ENCODE data around the gene GPATCH2L. TPM values are rescaled to one million over a fixed set of nuclear protein-coding genes. Genes with fewer than 3 reads are reported as not detected.

Gene GPATCH2L
- total RNA-seq, 2 donors from 2014 or later, result 80.1 to 80.9 TPM

GRCh38 chr14:76193696-76194095 is 42.0 kb downstream of the GPATCH2L start:
- Mint-ChIP-seq H3K4me3 (no peak overlapping the region), H3K27me3 (ENCODE audit: low read depth) (no peaks in the 10 kb centered on the region), H3K4me1 (ENCODE audit: low read depth) (peaks cover 3% of the 10 kb centered on the region), H3K9me3 (no peaks in the 10 kb centered on the region), H3K27ac (no peak overlapping the region), H3K36me3 (ENCODE audit: insufficient read depth in 2 of 2) (peaks cover 4 to 21% of the 10 kb centered on the region in 2 donors)
- DNase-seq (no peak), ATAC-seq (replicated peaks in 1 of 2) (peak in 1 of 2 donors; percentile 28)

GRCh38 chr14:76194327-76194726 is 42.6 kb downstream of the GPATCH2L start:
- DNase-seq (no peak), ATAC-seq (replicated peaks in 1 of 2) (no peak)
- Mint-ChIP-seq H3K4me3 (no peak overlapping the region), H3K4me1 (ENCODE audit: low read depth) (no peaks in the 10 kb centered on the region), H3K36me3 (ENCODE audit: insufficient read depth in 2 of 2) (peaks cover 4 to 17% of the 10 kb centered on the region in 2 donors), H3K9me3 (no peaks in the 10 kb centered on the region), H3K27me3 (ENCODE audit: low read depth) (no peaks in the 10 kb centered on the region), H3K27ac (no peak overlapping the region)

- ATAC-seq (replicated peaks in 1 of 2), result no peak
Measured at GRCh38 chr14:76195003-76195402, 43.3 kb downstream of the GPATCH2L start.

GRCh38 chr14:76196980-76197695 is 45.4 kb downstream of the GPATCH2L start:
- H3K4me1 Mint-ChIP-seq (ENCODE audit: low read depth), result peaks cover 15% of the 10 kb centered on the region
- no peaks in the 10 kb centered on the region for H3K9me3 Mint-ChIP-seq
- H3K36me3 Mint-ChIP-seq (ENCODE audit: insufficient read depth in 2 of 2), result peaks cover 4 to 18% of the 10 kb centered on the region in 2 donors
- no peaks in the 10 kb centered on the region for H3K27me3 Mint-ChIP-seq (ENCODE audit: low read depth)
- H3K27ac Mint-ChIP-seq, result no peak overlapping the region
- DNase-seq (no peak), ATAC-seq (replicated peaks in 1 of 2) (no peak)
- H3K4me3 Mint-ChIP-seq, result no peak overlapping the region

More at GRCh38 chr14:76195003-76195402, 43.3 kb downstream of the GPATCH2L start:
- Mint-ChIP-seq H3K27ac (no peak overlapping the region), H3K27me3 (ENCODE audit: low read depth) (no peaks in the 10 kb centered on the region), H3K36me3 (ENCODE audit: insufficient read depth in 2 of 2) (peaks cover 4 to 17% of the 10 kb centered on the region in 2 donors), H3K4me1 (ENCODE audit: low read depth) (peaks cover 3% of the 10 kb centered on the region), H3K9me3 (no peaks in the 10 kb centered on the region), H3K4me3 (no peak overlapping the region)
- no peak for DNase-seq

- H3K27ac Mint-ChIP-seq, result no peak overlapping the region
- H3K27me3 Mint-ChIP-seq (ENCODE audit: low read depth), result no peaks in the 10 kb centered on the region
- no peak for DNase-seq
- peaks cover 5 to 19% of the 10 kb centered on the region in 2 donors for H3K36me3 Mint-ChIP-seq (ENCODE audit: insufficient read depth in 2 of 2)
- H3K4me3 Mint-ChIP-seq, result no peak overlapping the region
- peaks cover 23% of the 10 kb centered on the region for H3K4me1 Mint-ChIP-seq (ENCODE audit: low read depth)
- H3K9me3 Mint-ChIP-seq, result no peaks in the 10 kb centered on the region
- peak; percentile 50 to 60 for ATAC-seq (replicated peaks in 1 of 2)
Measured at GRCh38 chr14:76201162-76201561, 49.4 kb downstream of the GPATCH2L start.

GRCh38 chr14:76203086-76204001 is 51.6 kb downstream of the GPATCH2L start:
- no peak overlapping the region for H3K4me3 Mint-ChIP-seq
- ATAC-seq (replicated peaks in 1 of 2) (peak; percentile 44), DNase-seq (no peak)
- peaks cover 2 to 16% of the 10 kb centered on the region in 2 donors for H3K36me3 Mint-ChIP-seq (ENCODE audit: insufficient read depth in 2 of 2)
- no peaks in the 10 kb centered on the region for H3K27me3 Mint-ChIP-seq (ENCODE audit: low read depth)
- H3K9me3 Mint-ChIP-seq, result no peaks in the 10 kb centered on the region
- peaks cover 23% of the 10 kb centered on the region for H3K4me1 Mint-ChIP-seq (ENCODE audit: low read depth)
- H3K27ac Mint-ChIP-seq, result no peak overlapping the region

GRCh38 chr14:76204461-76205230 is 52.9 kb downstream of the GPATCH2L start:
- DNase-seq (no peak), ATAC-seq (replicated peaks in 1 of 2) (no peak)
- Mint-ChIP-seq H3K4me3 (no peak overlapping the region), H3K36me3 (ENCODE audit: insufficient read depth in 2 of 2) (peaks cover 2 to 16% of the 10 kb centered on the region in 2 donors), H3K4me1 (ENCODE audit: low read depth) (peaks cover 23% of the 10 kb centered on the region), H3K9me3 (no peaks in the 10 kb centered on the region), H3K27me3 (ENCODE audit: low read depth) (no peaks in the 10 kb centered on the region), H3K27ac (no peak overlapping the region)

- Mint-ChIP-seq H3K27ac (no peak overlapping the region), H3K4me1 (ENCODE audit: low read depth) (peaks cover 12% of the 10 kb centered on the region), H3K9me3 (no peaks in the 10 kb centered on the region), H3K36me3 (ENCODE audit: insufficient read depth in 2 of 2) (peaks cover 2 to 16% of the 10 kb centered on the region in 2 donors), H3K27me3 (ENCODE audit: low read depth) (no peaks in the 10 kb centered on the region), H3K4me3 (no peak overlapping the region)
- ATAC-seq (replicated peaks in 1 of 2) (no peak), DNase-seq (no peak)
Measured at GRCh38 chr14:76205708-76206107, 54.0 kb downstream of the GPATCH2L start.

GRCh38 chr14:76208340-76208739 is 56.6 kb downstream of the GPATCH2L start:
- no peak for ATAC-seq (replicated peaks in 1 of 2)
- H3K4me3 Mint-ChIP-seq, result no peak overlapping the region
- H3K27ac Mint-ChIP-seq, result no peak overlapping the region
- DNase-seq, result no peak
- H3K36me3 Mint-ChIP-seq (ENCODE audit: insufficient read depth in 2 of 2), result peaks cover 3 to 8% of the 10 kb centered on the region in 2 donors
- peaks cover 2% of the 10 kb centered on the region for H3K4me1 Mint-ChIP-seq (ENCODE audit: low read depth)
- no peaks in the 10 kb centered on the region for H3K27me3 Mint-ChIP-seq (ENCODE audit: low read depth)
- H3K9me3 Mint-ChIP-seq, result peaks cover 0 to 2% of the 10 kb centered on the region in 2 donors

- no peak for ATAC-seq (replicated peaks in 1 of 2)
- Mint-ChIP-seq H3K9me3 (peaks cover 0 to 2% of the 10 kb centered on the region in 2 donors), H3K4me3 (no peak overlapping the region), H3K36me3 (ENCODE audit: insufficient read depth in 2 of 2) (peaks cover 0 to 3% of the 10 kb centered on the region in 2 donors), H3K27me3 (ENCODE audit: low read depth) (no peaks in the 10 kb centered on the region), H3K4me1 (ENCODE audit: low read depth) (no peaks in the 10 kb centered on the region), H3K27ac (no peak overlapping the region)
- no peak for DNase-seq
Measured at GRCh38 chr14:76212242-76212641, 60.5 kb downstream of the GPATCH2L start.

- Mint-ChIP-seq H3K4me1 (ENCODE audit: low read depth) (no peaks in the 10 kb centered on the region), H3K36me3 (ENCODE audit: insufficient read depth in 2 of 2) (peaks cover 0 to 2% of the 10 kb centered on the region in 2 donors), H3K27me3 (ENCODE audit: low read depth) (no peaks in the 10 kb centered on the region), H3K9me3 (peaks cover 0 to 2% of the 10 kb centered on the region in 2 donors), H3K27ac (no peak overlapping the region), H3K4me3 (no peak overlapping the region)
- ATAC-seq (replicated peaks in 1 of 2), result no peak
- DNase-seq, result no peak
Measured at GRCh38 chr14:76217179-76217578, 65.5 kb downstream of the GPATCH2L start.

GRCh38 chr14:76218662-76219061 is 66.9 kb downstream of the GPATCH2L start:
- no peak overlapping the region for H3K27ac Mint-ChIP-seq
- H3K4me3 Mint-ChIP-seq, result no peak overlapping the region
- no peaks in the 10 kb centered on the region for H3K27me3 Mint-ChIP-seq (ENCODE audit: low read depth)
- DNase-seq, result no peak
- ATAC-seq (replicated peaks in 1 of 2), result no peak
- no peaks in the 10 kb centered on the region for H3K9me3 Mint-ChIP-seq
- no peaks in the 10 kb centered on the region for H3K36me3 Mint-ChIP-seq (ENCODE audit: insufficient read depth in 2 of 2)
- no peaks in the 10 kb centered on the region for H3K4me1 Mint-ChIP-seq (ENCODE audit: low read depth)

All from activated T-cell treated with anti-CD3 and anti-CD28 coated beads, Interleukin-2, amount 50 U/mL, for 72 hours (primary cell).